NCI-H524 (cell line): Measurements from ENCODE around the gene OR2B3.
"Not testable (repeated sequence)": the region's sequence is repeated elsewhere in the genome, so short reads cannot be mapped to it uniquely, and the experiment has no call there.

Experiments used
- DNase-seq, 2 experiments: peaks; one replicate each; lab custom pipeline; 2025; lab: John Stamatoyannopoulos, UW

Gene OR2B3, protein sequence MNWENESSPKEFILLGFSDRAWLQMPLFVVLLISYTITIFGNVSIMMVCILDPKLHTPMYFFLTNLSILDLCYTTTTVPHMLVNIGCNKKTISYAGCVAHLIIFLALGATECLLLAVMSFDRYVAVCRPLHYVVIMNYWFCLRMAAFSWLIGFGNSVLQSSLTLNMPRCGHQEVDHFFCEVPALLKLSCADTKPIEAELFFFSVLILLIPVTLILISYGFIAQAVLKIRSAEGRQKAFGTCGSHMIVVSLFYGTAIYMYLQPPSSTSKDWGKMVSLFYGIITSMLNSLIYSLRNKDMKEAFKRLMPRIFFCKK

DNA sequence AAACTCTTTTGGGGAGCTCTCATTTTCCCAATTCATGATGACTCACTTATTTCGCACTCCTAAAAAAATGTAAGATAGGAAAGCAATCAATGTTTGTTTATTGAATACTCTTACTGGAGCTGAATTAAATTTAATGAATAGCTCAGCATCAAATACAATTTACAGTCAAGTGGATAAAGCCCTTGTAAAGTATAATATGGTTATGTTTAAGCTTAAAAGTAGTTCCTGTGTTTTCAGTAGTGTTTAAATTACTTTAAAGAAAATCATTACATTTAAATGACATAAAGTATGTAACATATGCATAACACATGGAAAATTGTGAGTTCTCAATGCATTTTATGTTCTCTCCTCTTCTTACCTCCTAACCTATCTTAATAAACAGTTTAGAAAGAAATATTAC, at the start of gene OR2B3:
OR2B3 (minus strand) TSS at position 101 of the 400 bp plus-strand sequence; CDS start at position 36, 65 bp downstream.
- DNase-seq = no peak

DNA sequence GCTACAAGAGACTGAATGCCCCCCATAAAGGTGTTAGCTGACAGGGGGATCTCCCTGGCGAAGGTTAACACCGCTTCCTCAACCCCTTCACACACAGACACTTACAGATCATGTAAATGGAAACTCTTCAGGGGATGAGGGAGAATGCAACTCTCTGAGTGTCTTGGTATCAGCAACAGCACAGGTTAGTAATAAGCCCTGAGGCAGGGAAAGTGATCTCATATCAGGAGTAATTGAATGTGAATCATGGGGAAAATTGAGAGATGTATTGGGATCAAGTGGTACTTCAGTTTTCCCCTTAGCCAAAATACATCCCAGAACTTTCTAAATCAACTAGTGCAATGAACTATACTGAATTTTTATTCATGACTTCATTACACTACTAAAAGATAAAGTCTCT, 44.6 kb upstream of the OR2B3 start:
- DNase-seq = no peak

DNA sequence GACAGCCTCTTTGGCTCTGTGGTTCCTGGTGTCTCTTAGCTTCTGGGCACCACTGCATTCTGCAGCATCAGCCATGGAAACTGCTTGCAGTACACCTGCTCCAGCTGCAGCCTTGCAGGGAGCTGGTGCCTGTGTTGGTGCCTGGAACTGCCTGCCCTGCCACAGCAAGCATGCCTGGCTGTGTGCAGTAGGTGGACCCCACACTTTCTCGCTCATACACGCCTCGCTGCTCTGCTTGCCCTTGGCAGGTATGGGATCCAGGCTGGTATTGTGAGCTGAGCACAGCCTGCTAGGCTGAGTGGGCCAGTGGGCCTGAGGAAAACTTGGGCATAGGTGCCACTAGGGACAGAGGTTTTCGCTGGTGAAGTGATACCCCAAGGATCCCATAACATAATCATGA, 43.5 kb upstream of the OR2B3 start:
- DNase-seq = no peak

DNA sequence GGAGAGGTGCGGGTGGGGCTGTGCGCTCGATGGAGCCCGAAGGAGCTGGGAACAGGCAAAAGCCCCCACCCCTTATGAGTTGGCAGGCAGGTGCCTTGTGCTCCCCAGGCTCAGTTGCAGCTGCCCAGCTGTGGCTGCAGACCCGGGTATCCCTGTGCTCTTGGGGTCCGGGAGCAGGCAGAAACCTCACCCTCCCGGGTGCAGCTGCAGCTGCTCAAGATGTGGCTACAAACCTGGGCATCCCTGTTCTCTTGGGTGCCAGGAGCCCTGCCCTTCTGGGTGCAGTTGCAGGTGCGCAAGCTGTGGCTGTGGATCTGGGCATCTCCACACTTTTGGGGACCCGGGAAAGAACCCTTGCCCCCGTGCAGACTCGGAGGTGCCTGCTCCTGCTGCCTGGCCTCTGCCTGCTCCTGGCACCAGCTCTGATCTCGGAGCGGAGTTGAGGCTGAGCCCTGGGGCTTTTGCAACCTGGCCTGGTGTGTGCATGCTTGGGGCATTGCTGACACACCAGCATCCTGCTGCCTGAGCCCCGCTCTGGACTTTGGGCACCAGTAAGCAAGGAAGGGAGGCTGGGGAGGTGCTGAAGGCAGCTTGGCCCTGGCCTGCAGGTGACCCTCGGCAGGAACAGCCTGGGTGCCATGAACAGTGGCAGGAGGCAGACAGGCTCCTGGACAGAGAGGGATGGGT, 42.4 kb upstream of the OR2B3 start:
- no peak for DNase-seq

DNA sequence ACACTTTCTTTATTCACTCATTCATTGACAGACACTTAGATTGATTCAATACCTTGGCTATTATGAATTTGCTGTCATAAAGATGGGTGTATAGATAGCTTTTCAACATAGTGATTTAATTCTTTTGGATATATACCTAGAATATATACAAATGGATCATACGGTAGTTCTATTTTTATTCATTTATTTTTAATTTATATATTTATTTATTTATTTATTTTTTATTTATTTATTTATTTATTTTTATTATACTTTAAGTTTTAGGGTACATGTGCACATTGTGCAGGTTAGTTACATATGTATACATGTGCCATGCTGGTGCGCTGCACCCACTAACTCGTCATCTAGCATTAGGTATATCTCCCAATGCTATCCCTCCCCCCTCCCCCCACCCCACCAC, 27.9 kb upstream of the OR2B3 start:
- DNase-seq = not testable (repeated sequence)

DNA sequence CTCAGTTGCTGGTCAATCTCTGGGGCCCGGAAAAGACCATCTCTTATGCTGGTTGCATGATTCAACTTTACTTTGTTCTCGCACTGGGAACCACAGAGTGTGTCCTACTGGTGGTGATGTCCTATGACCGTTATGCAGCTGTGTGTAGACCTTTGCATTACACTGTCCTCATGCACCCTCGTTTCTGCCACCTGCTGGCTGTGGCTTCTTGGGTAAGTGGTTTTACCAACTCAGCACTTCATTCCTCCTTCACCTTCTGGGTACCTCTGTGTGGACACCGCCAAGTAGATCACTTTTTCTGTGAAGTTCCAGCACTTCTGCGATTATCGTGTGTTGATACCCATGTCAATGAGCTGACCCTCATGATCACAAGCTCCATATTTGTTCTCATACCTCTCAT, 25.0 kb upstream of the OR2B3 start:
- DNase-seq = no peak

DNA sequence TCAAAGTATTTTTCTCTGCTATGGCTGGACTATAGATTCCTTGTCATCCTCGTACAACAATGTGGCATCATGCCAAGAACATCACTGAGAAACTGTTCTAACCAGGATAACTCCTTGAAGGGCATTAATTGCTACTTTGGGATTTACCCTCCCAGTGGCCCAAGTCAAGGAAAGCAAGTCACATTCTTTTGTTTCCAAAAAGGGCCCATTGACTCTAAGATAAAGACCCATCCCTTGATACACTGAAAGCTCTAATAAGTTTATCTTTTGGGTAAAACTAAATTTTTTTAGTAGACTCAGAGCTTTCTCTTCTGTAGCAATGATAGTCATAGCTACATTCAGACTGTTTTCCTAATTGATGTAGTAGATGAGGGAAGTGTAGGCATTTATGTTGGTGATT, 20.6 kb upstream of the OR2B3 start, which contains the start of gene OR2J3:
OR2J3 (plus strand) TSS at position 301 of the 400 bp plus-strand sequence. CDS start 3,833 bp downstream, outside the sequence.
- no peak for DNase-seq

DNA sequence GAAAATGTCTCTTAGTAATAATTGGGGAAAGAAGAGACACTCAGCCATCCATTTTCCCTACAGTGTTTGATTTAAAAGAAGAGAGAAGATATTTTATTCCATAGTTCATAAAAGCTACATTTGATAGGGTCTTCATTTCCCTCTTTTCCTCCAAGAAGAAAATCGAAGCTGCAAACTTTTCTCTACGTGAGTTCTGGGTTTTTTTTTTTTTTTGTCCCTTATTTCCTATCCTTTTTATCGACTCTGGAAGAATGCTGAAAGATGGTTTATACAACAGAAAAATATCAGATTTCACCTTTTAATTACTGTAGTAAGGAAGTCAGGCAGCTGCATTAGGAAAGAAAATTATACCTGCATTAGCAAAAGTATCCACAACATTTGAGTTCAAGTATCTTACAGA, 12.1 kb upstream of the OR2B3 start, which contains the start of gene OR2J1:
OR2J1 (plus strand) TSS at position 301 of the 400 bp plus-strand sequence. CDS start 1,453 bp downstream, outside the sequence.
- DNase-seq = no peak

DNA sequence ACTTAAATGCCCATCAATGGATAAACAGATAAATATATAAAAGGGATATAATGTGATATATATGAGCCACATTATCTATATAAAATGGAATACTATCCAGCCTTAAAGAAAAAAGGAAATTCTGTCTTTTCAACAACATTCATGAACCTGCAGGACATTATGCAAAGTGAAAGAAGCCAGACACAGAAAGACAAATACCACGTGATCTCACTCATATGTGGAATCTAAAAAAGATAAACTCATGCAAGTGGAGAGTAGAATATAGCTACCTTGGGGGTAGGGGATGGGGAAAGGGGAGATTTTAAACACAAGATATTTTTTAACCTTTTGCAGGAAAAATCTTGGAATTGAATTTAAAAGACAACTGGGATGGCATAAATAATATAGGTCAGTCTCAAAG, 10.7 kb upstream of the OR2B3 start:
- DNase-seq = no peak

DNA sequence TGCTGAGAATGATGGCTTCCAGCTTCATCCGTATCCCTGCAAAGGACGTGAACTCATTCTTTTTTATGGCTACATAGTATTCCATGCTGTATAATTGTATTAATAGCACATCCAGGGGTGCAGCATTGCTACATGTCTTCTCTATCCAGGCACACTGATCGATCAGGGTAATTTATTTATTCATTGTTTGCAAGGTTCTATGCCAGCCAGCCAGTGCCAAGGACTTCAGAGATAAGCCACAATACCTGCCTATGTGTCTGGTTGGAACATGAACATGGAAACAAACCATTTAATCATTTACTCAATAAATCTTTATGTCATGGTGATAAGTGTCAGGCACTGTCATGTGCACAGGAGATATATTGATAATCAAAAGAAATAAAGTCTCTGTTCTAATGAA, 5.8 kb upstream of the OR2B3 start:
- no peak for DNase-seq

DNA sequence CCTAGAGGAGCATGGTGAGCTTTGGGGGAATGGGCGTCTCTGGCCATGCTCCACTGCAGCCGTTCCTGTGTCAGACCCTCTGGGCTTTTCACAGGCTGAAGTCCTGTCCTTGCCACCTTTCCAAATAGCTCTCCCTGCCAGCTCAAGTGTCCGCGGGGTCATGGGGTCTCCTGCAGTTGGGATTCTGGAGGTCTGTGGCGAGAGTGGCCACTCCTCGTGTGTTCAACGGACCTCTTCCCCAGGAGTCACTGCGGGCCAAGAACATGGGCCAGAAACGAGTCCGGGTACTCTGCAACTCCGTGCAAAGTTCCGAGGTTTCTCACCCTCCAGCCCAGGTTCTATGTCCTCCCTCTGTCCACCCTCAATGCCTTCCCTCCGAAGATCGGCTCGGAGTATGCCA, 4.7 kb downstream of the OR2B3 start:
- DNase-seq = no peak

DNA sequence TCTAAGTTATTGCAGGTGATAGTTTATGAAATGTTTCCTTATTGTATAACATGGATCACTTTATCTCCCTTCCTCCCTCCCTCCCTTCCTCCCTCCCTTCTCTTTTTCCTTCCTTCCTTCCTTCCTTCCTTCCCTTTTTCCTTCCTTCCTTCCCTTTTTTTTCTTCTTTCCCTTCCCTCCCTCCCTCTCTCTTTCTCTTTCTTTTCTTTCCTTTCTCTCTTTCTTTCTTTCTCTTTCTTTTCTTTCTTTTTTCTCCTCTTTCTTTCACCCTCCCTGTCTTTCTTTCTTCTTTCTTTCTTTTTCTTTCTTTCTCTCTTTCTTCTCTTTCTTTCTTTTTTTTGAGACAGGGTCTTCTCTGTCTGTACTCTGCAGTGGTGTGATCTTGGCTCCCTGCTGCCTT, 5.8 kb downstream of the OR2B3 start:
- DNase-seq = no peak

DNA sequence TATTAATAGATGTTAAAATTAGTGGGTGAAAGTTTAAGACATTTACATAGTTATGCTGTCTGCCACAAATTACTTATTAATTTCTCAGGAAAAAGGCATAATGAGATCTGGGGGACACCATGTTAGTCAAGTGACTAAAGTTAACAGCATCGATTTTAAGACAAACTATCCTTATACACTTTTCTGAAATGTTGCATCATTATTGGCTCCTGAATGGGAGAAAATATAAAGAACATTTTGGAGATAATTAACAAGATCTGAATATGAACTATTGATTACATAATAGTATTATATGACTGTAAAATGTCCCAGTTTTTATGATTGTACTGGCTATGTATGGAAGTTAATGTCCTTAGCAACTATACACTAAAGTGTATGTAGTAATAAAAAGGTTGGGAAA, 7.9 kb downstream of the OR2B3 start:
- DNase-seq = no peak

DNA sequence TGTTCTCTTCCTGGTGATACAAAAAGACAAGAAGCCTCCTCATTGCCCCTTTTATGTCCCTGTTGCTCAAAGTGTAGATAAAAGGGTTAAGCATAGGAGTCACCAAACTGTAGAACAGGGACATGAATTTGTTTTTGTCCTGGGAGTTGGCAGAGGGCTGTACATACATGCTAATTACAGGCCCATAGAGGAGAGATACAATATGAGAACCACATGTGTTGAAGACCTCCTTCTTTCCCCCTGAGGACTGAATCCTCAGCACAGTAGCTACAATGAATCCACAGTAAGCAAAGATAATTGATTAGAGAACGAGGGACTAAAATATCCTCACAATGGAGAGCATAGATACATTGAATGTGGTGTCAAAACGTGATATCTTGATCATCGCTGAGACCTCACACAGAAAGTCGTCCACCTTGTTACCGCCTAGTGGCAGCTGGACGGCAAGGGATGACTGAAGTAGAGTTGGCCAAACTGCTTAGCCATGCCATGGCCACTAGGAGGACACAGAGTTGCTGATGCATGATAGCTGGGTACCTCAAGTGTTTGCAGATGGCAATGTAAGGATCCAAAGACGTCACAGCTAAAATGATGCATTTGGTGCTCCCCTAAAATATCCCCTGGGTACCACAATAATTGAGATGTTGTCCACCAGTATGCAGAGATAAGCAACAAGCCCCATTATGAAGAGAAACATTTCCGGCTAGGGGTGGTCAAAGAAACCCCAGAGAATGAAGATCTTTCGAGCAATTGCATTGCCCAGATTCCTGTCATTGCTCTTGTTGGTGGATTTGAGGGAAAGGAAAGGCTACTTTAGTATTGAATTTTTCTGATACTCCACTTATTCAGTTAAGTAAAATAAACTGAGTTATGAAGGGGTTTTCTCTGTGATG, 15.0 kb downstream of the OR2B3 start:
- DNase-seq = peak in 1 of 2 experiments; percentile 44

DNA sequence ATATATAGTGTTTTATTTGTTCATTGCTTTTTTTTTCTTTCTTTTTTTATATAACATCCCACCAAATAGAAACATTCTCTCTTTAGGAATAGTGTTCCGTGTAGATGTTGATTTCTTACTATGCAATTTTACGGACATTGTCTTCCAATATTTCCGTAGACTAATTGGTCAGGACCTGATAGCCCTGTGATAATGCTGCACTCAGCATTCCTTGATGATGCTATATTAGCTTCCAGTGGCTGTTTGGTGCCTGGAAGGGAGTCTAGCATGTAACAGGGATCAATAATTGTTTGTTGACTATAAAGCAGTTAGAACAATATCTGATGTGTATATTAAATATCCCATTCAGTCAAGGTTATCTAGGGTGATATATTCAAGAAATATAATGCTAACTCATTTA, 35.4 kb downstream of the OR2B3 start:
- DNase-seq = no peak

DNA sequence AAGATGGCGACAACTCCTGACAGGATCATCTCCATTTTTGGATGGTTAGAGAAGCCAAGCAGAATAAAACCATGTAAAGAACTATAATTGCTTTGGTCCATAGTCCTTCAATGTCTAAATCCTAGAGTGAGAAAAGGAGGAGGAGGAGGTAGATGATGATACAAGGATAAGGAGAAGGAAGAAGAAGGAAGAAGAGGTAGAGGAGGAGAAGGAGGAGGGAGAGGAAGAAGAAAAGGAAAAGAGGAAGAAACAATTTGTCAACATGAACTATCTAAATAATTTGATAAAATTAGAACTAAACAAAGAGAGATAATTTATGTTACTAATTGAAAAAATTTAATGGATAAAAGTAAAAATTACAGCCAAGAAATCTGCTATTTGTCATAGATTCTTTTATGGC, 42.0 kb downstream of the OR2B3 start, which contains the start of gene OR2W1:
OR2W1 (minus strand) TSS at position 101 of the 400 bp plus-strand sequence; CDS start at position 101, 0 bp downstream.
- no peak for DNase-seq
